T follicular helper cell (primary cell): ENCODE results near the gene NOC2L.

Experiments
- DNase-seq: peaks from one replicate; pipeline ENCODE4 v3.0.0-alpha.2; 2020; ENCODE audit warnings: low read depth

Gene NOC2L

DNA sequence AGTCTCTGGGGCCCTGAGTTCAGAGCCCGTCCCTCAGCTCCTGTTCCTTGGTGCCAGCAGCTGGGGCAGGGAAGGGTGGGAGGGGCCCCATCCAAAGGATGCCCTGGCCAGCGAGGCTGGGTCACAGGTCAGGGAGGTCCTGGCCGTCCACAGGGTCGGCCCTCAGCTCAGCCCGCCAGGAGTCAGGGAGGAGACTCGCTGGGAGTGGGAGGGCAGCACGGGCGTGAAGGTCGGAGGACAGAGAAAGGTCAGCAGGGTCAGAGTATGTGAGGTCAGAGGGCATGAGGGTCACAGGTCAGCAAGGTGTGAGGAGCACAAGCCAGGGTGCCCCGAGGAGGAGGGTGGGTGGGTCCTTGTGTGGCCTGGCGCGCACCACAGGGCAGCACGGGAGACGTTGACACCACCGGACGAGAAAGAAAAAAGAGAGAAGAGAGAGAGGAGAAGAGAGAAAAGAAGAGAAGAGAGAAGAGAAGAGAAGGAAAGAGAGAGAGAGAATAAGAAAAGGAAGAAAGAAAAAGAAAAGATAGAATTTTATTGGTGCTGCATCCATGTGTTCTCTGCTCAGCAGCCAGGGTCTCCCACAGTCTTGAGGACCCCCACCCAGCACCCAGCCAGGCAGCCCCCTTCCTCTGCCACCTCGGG lies 15.8 kb upstream of the NOC2L start:
- DNase-seq: no peak

DNA sequence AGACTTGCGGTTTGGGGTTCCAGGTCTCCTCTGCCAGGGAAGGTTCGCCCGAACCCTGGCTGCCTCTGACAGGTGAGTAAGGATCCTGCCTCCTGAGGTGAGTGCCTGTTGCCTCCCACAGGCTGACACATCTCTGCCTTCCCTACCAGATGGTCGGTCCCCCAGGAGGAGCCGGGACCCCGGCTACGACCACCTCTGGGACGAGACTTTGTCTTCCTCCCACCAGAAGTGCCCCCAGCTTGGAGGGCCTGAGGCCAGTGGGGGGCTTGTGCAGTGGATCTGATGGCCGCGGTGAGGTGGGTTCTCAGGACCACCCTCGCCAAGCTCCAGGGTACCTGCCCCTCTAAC lies 15.2 kb upstream of the NOC2L start:
- DNase-seq: no peak

GRCh38 chr1:973459-974292 lies 14.6 kb upstream of the NOC2L start:
- DNase-seq: no peak

DNA sequence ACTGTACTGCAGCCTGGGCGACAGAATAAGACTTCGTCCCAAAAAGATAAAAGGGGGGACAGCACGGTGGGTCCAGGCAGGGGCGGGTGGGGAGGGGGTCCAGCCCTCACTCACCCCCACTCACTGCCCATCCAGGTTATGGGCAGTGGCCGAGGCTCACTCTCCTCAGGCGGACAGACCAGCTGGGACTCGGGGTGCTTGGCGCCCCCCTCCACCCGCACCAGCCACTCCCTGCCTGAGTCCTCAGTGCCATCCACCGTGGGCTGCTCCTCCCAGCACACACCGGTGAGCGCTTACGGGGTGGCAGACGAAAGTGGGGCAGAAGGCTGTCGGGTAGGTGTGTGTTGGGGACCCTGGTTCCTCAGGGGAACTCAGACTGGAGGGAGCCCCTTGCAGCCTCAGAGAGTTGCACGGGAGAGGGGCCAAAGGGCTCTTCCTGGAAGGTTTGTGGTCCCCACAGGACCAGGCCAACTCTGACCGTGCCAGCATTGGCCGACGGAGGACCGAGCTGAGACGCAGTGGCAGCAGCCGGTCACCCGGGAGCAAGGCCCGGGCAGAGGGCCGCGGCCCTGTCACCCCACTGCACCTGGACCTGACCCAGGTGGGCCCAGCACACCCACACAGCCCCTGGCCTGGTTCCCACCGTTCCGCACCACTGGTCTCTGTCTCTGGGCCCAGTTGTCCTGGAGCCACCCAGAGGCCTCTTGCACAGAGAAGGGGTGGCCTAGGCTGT lies 13.8 kb upstream of the NOC2L start:
- DNase-seq: no peak

- no peak for DNase-seq
Observed at GRCh38 chr1:971751-972506, 12.9 kb upstream of the NOC2L start.

DNA sequence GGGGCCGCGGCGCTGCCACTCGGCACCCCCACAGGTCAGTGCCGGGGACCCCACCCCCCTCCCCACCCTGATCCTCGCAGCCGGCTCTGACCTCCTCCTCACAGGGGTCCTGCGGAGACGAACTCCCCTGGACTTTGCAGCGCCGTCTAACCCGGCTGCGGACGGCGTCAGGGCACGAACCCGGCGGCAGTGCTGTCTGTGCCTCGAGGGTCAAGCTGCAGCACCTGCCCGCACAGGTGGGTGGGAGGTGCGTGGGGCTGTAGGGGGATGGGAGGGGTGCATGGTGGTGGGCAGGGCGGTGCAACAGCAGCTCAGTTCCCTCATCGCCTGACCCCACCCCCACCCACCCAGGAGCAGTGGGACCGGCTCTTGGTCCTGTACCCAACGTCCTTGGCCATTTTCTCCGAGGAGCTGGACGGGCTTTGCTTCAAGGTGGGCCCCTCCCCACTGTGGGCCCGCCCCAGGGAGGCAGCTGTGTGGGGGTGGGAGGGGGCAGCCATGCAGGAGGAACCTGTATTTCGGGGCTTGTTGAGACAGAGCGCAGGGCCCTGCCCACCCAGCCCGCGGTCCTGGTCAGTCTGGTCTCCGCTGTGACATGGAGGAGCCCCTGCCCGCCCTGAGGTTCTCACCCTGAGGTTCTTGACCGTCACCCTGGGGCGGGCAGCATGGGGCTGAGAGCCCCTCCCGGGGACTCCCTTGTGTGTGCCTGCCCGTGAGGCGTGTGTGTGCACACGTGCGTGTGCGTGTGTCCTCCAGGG lies 12.1 kb upstream of the NOC2L start:
- no peak for DNase-seq

DNA sequence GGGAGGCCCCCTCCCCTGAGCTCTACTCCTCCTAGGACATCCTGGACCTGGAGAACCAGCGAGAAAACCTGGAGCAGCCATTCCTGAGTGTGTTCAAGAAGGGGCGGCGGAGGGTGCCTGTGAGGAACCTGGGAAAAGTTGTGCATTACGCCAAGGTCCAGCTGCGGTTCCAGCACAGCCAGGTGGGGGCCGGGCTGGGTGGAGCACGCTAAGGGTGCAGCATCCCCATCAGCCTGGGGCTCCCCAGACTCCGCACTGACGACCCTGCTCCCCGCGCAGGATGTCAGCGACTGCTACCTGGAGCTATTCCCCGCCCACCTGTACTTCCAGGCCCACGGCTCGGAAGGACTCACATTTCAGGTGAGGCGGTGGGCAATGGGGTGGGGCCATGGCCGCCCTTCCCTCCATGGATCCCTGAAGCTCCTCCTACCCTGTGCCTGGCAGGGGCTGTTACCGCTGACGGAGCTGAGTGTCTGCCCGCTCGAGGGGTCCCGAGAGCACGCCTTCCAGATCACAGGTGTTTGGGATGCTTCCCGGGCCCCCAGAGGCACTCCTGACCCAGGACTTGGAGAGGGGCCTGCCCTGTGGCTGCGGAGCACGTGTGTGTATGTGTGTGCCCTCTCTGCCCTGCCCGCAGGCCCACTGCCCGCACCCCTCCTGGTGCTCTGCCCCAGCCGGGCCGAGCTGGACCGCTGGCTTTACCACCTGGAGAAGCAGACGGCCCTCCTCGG lies 11.4 kb upstream of the NOC2L start:
- DNase-seq: no peak

DNA sequence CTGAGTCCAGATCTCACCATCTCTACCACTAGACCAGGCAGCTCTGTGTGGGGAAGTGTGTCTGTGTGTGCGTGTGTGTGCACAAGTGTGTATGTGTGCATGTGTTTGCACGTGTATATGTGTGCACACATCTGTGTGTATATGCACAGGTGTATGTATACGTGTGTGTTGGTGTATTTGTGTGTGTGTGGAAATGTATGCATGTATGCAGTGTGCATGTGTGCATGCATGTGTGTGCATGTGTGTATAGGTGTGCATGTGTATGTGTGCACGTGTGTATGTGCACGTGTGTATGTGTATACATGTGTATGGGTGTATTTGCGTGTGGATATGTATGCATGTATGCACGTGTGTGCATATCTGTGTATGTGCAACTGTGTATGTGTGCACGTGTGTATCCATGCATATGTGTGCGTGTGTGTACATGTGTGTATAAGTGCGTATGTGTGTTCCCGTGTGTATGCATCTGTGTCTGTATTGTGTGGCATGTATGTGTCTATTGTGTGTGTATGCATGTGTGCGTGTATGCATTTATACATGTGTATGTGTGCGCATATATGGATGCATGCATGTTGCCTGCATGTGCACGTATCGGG lies 10.3 kb upstream of the NOC2L start:
- no peak for DNase-seq

- no peak for DNase-seq
Observed at GRCh38 chr1:967466-968343, 8.6 kb upstream of the NOC2L start.

- peak; percentile 62 for DNase-seq
Observed at GRCh38 chr1:966704-967300, 7.7 kb upstream of the NOC2L start.

GRCh38 chr1:966135-966703 lies 7.2 kb upstream of the NOC2L start, which contains the start of gene PLEKHN1:
Gene PLEKHN1 (plus strand): TSS chr1:966482. CDS start chr1:966532, 50 bp downstream.
- no peak for DNase-seq

- no peak for DNase-seq
Observed at GRCh38 chr1:965526-966134, 6.6 kb upstream of the NOC2L start.

- DNase-seq: no peak
Observed at GRCh38 chr1:964691-965525, 5.9 kb upstream of the NOC2L start.

- DNase-seq: no peak
Observed at GRCh38 chr1:963746-964525, 4.9 kb upstream of the NOC2L start.

DNA sequence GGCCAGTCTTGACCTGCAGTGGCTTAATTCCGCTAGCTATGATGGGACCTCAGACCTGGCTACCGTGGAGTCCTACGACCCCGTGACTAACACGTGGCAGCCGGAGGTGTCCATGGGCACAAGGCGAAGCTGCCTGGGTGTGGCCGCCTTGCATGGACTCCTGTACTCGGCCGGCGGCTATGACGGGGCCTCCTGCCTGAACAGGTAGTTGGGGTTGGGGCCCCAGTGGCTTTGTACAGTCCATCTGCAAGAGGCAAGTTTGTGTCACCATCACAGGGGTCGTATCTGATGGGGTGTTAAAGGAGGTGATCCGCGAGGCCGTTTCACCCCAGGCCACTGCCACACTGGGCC lies 4.2 kb upstream of the NOC2L start:
- DNase-seq: no peak
